Measurements from ENCODE around the gene SPOUT1.
A peak's percentile ranks its signal among the peaks of the same experiment; 100 is the strongest.
"Not testable (repeated sequence)": the region's sequence is repeated elsewhere in the genome, so short reads cannot be mapped to it uniquely, and the experiment has no call there.

The SPOUT1 gene

DNA sequence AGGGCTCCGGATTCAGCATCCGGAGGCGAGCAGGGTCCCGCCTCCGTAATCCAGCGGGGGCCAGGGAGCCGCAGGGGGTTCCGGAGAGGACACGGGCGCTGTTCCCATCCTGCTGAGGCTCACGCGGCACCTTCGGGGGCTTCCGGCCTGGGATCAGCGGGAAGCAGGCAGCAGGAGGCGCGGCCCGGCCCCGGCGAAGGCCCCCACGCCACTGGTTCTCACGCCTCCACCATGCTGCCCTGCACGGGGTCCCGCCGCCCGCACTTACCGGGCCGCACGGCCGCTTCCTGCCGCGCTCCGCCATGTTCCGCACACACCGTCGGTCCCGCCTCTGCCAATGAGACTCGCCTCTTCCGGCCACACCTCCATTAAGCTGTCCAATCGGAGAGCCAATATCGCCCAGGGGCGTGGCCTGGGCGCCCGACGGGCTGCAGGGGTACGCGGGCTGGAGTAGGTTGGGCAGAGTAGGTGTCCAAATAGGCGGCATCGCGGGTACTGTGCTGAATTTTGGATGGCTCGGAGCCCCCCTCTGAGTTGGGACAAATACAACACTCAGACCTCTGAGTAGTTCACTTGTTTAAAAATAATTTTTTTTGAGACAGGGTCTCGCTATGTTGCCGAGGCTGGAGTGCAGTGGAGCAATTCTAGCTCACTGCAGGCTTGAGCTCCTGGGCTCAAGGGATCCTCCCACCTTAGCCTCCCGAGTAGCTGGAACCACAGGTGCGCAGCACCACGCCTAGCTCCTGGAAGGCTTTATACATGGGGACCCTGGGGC lies at the start of gene SPOUT1:
Gene SPOUT1 (minus strand): TSS at position 318 of the 775 bp plus-strand sequence. CDS start 14 bp downstream, at position 304.
- DNase-seq (ENCODE audit: low spot score) = peak; percentile 98

DNA sequence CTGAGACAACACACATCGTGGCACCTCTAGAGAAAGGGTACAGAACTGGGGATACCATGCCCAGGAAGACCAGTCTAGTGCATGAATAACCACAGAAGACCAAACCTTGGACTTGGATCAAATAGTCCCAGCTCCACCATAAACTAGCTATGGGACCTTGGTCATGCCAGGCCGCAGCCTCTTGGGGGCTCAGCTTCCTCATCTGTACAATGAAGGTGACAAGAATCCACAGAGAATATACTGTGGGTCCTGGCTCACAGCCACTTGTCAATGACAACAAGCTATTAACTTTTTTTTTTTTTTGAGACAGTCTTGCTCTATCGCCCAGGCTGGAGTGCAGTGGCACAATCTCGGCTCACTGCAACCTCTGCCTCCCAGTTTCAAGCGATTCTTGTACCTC lies 48.3 kb upstream of the SPOUT1 start:
- no peak for DNase-seq (ENCODE audit: low spot score)

DNA sequence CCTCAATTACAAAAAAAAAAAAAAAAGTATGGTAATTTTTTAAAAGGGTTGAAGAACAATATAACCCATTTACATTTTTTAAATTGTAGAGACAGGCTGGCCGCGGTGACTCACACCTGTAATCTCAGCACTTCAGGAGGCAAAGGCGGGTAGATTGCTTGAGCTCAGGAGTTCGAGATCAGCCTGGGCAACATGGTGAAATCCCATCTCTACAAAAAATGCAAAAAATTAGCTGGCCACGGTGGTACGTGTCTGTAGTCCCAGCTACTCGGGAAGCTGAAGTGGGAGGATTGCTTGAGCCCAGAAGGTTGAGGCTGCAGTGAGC lies 41.3 kb upstream of the SPOUT1 start:
- DNase-seq (ENCODE audit: low spot score) = not testable (repeated sequence)

DNA sequence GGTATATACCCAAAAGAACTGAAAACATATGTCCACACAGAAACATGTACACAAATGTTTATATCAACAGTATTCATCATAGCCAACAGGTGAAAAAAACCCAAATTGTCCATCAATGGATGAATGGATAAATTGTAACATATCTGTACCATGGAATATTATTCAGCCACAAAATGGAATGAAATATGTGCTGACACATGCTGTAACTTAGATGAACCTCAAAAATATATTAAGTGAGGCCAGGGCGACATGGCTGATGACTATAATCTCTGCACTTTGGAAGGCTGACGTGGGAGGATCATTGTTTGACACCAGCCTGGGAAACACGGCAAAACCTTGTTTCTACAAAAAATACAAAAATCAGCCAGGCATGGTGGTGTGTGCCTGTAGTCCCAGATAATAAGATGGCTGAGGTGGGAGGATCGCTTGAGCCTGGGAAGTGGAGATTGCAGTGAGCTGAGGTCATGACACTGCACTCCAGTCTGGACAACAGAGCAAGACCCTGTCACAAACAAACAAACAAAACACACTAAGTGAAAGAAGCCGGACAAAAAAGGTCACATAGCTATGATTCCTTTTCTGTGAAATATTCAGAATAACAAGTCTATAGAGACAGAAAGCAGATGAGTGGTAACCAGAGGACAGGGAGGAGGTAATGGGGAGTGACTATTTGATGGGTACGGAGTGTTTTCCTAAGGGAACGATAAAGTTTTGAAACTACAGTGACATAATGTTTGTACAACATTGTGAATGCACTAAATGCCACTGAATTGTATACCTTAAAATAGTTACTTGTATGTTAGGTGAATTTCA lies 40.7 kb upstream of the SPOUT1 start:
- no peak for DNase-seq (ENCODE audit: low spot score)

DNA sequence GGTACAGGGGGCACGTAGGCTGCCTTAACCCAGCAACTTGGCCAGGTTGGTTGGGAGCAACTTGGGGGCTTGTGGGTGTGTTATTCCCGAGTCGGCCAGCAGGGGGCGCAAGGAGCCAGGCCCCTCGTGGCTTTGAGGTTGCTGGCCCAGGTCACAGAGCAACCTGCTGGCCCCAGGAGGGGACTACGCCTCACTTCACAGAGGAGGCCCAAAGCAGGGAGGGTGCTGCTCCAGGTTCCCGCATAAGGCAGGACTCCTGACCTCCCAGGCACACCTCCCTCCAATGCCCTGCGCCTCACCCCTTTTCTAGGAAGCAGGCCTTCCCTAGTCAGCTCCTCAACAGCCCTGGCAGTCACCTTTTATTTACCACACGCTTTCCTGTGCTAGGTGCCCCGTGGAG lies 34.1 kb upstream of the SPOUT1 start:
- DNase-seq (ENCODE audit: low spot score) = peak; percentile 89

- DNase-seq (ENCODE audit: low spot score) = no peak
These were observed 32.8 kb upstream of the SPOUT1 start for GRCh38 chr9:128862401-128862851.

DNA sequence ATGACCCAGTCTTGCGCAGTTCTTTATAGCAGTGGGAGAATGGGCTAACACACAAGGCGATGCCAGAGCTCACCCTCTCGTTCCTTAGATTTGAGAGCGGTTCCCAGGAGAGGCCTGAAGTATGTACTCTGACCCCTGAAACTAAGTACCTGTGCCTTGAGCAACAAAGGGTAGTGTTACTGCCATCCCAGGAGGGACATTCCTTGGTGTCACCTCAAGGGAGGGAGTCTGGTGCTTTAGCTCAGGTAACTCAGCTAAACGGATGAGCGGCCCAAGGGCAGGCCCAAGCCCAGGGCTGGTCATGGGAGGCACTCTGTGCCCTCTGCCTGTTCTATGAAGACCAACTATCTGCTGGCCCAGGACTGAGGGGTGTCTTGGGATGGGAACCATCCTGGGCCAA lies 31.9 kb upstream of the SPOUT1 start:
- DNase-seq (ENCODE audit: low spot score) = no peak

GRCh38 chr9:128860937-128861336 lies 31.3 kb upstream of the SPOUT1 start:
- no peak for DNase-seq (ENCODE audit: low spot score)

DNA sequence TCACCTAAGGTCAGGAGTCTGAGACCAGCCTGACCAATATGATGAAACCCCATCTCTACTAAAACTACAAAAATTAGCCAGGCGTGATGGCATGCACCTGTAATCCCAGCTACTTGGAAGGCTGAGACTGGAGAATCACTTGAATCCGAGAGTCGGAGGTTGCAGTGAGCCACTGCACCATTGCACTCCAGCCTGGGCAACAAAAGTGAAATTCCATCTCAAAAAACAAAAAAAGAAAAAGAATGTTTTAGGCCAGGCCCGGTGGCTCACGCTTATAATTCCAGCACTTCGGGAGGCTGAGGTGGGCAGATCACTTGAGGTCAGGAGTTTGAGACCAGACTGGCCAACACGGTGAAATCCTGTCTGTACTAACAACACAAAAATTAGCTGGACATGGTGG lies 28.9 kb upstream of the SPOUT1 start:
- DNase-seq (ENCODE audit: low spot score) = not testable (repeated sequence)

GRCh38 chr9:128854454-128854853 lies 24.9 kb upstream of the SPOUT1 start:
- DNase-seq (ENCODE audit: low spot score) = not testable (repeated sequence)

DNA sequence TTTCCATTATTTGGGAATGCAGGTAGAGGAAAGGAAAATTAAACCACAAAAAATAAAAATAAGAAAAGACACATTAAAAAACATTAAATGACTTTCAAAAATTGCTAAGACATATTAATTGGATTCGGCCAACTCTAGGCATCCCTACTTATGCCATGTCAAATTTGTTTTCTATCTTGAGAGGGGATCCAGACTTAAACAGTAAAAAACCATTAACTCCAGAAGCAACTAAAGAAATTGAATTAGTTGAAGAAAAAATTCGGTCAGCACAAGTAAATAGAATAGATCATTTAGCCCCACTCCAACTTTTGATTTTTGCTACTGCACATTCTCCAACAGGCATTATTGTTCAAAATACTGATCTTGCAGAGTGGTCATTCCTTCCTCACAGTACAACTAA lies 23.1 kb upstream of the SPOUT1 start:
- DNase-seq (ENCODE audit: low spot score) = not testable (repeated sequence)

DNA sequence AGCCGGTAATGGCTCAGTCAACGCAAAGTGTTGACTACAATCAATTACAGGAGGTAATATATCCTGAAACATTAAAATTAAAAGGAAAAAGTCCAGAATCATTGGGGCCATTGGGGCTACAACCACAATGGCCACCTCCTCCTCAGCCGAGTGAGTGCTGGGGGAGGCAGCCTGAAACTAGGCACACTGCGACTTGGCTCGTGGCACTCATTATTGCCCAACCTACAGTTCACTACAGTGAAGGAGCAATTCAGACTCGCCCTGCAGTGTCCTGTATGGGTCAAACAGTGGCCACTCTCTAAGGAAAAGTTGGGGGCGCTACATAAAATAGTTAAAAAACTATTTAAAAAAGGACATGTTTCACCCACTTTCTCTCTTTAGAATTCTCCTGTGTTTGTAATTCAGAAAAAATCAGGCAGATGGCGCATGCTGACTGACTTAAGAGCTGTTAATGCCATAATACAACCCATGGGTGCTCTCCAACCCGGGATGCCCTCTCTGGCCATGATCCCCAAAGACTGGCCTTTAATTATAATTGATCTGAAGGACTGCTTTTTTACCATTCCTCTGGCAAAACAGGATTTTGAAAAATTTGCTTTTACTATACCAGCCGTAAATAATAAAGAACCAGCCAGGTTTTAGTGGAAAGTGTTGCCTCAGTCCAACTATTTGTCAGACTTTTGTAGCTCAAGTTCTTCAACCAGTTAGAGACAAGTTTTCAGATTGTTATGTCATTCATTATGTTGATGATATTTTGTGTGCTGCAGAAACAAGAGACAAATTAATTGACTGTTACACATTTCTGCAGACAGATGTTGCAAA lies 22.4 kb upstream of the SPOUT1 start:
- DNase-seq (ENCODE audit: low spot score) = not testable (repeated sequence)

GRCh38 chr9:128851024-128851423 lies 21.4 kb upstream of the SPOUT1 start:
- not testable (repeated sequence) for DNase-seq (ENCODE audit: low spot score)

GRCh38 chr9:128847803-128848202 lies 18.2 kb upstream of the SPOUT1 start:
- DNase-seq (ENCODE audit: low spot score) = no peak

- no peak for DNase-seq (ENCODE audit: low spot score)
These were observed 17.1 kb upstream of the SPOUT1 start for GRCh38 chr9:128846680-128847030.

GRCh38 chr9:128845186-128845931 lies 15.8 kb upstream of the SPOUT1 start:
- DNase-seq (ENCODE audit: low spot score) = peak; percentile 77

- not testable (repeated sequence) for DNase-seq (ENCODE audit: low spot score)
These were observed 13.6 kb upstream of the SPOUT1 start for GRCh38 chr9:128843171-128843570.

GRCh38 chr9:128841694-128842492 lies 12.3 kb upstream of the SPOUT1 start:
- no peak for DNase-seq (ENCODE audit: low spot score)

DNA sequence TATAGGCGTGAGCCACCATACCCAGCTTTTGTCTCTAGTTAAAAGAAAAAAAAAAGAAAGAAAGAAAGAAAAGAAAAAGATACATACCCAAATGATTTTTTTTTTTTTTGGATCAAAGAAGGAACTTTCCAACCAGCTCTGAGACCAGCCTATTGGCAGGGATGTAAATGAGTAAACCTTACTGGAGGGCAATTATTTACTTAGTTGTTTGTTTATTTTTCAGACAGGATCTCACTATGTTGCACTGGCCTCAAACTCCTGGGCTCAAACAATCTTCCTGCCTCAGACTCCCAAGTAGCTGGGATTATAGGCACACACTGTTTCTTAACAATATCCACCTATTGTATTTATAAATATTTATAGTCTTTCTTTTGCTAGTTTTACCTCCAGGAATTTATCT lies 10.9 kb upstream of the SPOUT1 start:
- DNase-seq (ENCODE audit: low spot score) = no peak

DNA sequence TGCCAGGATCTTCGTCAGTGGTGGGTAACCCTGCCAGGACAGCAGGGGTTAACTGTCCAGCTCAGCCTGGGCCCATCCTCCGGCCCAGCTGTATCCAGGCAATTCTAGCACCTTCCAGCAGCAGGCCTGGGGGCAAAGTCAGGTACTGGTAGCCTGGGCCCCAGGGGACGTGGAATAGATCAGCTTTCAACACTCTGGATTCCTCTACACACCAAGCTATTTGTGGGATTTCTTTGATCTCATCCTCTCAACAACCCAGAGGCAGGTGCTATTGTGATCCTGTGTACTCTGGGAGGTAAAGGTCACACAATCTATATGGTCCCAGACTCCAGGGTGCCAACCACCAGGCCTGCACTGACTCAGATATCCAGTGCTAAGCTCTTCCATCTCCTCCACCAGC lies 8.7 kb upstream of the SPOUT1 start:
- DNase-seq (ENCODE audit: low spot score) = peak; percentile 24

Measured in D341Med (cell line).